Middle frontal gyrus (tissue), 1 donor: ENCODE measurements around the gene EEIG1.

ENCODE experiments used
- DNase-seq: peaks from one replicate; pipeline ENCODE4 v3.0.0-alpha.2; 2015; ENCODE audit warnings: low spot score; ENCODE audit errors: extremely low spot score

EEIG1 gene

GRCh38 chr9:127975376-127976315 is 5.1 kb downstream of the EEIG1 start:
- no peak for DNase-seq

GRCh38 chr9:127974769-127975261 is 6.0 kb downstream of the EEIG1 start:
- DNase-seq, result no peak

GRCh38 chr9:127974001-127974768 is 6.6 kb downstream of the EEIG1 start:
- DNase-seq, result no peak

DNA sequence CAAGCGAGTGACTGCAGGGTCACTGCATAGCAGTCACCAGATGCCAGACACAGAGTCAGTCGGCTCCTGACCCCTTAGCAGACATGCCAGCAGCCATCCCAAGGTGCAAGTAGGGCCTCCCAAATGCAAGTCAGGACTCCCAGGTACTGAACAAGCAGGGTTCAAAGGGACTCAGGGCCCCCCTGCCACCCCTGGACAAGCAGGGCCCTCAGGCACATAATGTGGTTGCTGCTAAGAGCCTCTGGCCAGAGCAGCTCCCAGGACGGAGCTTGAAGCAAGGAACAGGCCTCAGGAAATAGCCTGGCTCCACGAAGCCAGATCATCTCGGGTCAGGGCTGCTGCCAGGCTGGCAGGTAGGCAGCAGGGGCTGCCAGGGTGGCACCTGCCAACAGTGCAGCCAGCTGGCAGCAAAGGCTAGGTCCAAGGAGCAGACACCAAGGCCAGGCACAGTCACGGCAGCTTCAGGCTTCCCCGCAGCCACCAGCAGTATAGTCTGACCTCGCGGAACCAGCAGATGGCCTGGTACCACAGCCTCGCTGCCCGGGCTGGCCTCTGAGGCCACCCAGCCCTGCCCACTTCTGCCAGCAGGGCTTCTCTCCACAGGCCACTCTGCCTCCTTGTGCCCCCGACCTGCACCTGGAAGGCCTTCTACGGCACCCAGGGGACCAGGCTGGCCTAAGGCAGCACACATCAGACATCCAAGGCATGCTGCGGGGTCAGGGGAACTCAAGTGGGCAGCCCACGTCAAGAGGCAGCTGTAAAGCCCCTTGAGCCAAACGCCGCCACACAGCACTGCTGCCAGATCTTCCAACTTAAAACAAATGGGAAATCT is 7.4 kb downstream of the EEIG1 start:
- no peak for DNase-seq

DNA sequence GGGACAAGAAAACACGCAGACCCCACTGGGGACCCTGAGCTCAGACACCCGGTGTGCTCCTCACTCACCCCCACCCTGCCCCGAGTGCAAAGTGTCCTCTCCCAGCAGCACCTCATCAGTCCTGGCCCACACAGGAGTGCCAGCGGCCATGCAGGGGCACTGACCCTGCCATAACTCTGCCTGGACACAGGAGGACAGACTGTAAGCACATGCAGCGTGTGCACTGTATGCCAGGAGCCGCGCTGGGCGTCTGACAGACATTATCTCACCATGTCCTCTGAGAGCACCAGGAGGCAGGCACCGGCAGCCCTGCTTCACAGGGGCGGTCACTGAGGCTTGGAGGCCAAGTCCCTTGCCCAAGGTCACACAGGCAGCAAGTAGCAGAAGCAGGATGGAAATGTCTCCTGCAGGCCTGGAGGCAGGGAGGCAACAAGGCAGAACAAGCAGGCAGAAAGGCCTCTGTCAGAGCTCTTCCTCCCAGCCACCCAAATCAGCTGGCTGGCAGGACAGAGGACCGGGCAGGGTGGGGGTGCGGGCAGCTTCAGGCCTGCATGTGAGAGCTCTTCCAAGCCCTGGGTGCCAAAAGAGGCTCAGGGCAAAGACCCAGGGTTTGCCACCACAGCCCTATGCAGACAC is 8.4 kb downstream of the EEIG1 start:
- DNase-seq, result no peak

- DNase-seq, result no peak
Observed at GRCh38 chr9:127971357-127972235, 9.2 kb downstream of the EEIG1 start.

DNA sequence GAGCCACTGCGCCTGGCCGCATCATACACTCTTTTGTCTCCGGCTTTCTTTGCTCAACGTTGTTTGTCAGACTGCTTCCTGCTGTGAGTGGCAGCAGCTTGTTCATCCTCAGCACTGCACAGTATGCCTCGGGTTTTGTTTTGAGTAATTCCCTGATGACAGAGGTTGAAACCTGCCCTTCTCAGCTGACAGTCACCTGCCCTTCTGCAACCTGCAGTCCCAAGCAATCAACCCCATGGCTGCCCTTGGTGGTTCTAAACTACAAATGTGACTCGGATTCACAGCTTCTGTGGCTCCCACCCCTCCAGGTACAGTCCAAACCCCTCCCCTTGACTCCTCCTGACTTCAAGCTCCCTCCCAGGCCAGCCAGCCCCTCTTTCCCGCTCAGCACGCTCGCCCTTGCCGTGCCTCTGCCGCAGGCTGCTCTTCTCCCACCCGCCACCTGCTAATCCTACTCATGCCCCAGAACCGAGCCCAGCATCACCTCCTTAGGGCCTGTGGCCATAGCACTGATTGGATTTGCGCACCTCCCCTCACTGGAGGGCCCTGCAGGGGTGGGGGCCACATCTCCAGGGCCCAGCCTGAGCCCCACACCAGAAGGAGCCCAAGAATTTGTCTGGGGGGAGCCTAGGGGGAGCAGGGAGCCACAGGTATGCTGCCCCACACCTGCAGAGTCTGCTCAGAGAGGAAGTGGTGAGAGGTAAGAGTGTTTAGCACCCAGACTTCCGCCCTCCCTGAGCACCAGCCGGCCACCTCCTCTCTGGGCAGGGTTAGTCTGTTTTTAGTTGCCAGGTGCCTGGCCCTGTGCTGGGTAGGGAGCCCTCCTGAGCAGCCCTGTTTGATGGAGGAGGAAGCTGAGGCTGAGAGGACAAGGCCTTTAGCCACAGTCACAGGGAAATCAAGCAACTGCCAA is 10.1 kb downstream of the EEIG1 start:
- no peak for DNase-seq

GRCh38 chr9:127968700-127969383 is 11.9 kb downstream of the EEIG1 start:
- no peak for DNase-seq

GRCh38 chr9:127968042-127968441 is 12.7 kb downstream of the EEIG1 start:
- DNase-seq, result no peak

- no peak for DNase-seq
Observed at GRCh38 chr9:127967151-127967809, 13.5 kb downstream of the EEIG1 start.

DNA sequence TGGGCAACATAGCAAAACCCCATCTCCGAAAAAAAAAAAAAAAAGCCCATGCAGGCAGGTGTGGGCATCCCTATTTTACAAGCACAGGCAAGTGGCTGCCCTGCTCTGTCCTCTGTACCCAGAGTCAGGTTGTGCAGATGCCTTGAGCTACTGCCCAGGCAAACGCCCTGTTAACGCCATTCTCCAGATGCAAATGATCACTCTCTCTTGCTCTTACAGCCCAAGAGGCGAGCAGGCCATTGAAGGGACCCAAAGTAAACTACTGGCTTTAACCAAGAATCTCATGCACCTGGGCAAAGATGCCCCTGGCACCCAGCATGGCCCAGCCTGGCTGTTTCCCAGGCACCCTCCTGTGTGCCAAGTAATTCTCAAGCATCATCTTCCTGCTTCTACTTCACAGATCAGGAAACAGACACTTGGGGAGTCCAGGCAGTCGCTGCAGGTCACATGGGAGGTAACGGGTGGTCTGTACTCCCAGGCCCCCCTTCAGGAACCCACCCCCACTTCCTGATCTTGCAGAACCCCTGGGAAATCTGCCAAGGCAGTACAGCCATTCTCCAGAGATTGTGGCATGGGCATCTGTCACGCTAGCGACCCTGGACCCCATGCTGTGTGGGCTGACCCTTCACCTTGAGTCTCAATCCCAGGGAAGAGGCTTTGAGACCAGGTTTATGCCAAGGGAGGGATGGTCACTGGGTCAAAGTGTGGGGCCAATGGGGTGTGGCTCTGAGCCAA is 14.2 kb downstream of the EEIG1 start:
- no peak for DNase-seq

GRCh38 chr9:127965953-127966352 is 14.8 kb downstream of the EEIG1 start:
- DNase-seq, result no peak

- DNase-seq, result no peak
Observed at GRCh38 chr9:127963359-127964064, 17.3 kb downstream of the EEIG1 start.

- DNase-seq, result no peak
Observed at GRCh38 chr9:127963041-127963358, 17.8 kb downstream of the EEIG1 start.

GRCh38 chr9:127962278-127962677 is 18.5 kb downstream of the EEIG1 start:
- no peak for DNase-seq

GRCh38 chr9:127961613-127962155 is 19.1 kb downstream of the EEIG1 start:
- no peak for DNase-seq
